ENCODE data around the gene TRPM2. TPM values are rescaled to one million over a fixed set of nuclear protein-coding genes. Genes with fewer than 3 reads are reported as not detected.

Gene TRPM2
- total and polyA plus RNA-seq, 10 of the 15 experiments (the other 5 are each of a cell fraction or from before 2014, with no cell fraction given): 0.03 to 9.1 (median 2.6) TPM

- TF ChIP-seq, protein P1, sequence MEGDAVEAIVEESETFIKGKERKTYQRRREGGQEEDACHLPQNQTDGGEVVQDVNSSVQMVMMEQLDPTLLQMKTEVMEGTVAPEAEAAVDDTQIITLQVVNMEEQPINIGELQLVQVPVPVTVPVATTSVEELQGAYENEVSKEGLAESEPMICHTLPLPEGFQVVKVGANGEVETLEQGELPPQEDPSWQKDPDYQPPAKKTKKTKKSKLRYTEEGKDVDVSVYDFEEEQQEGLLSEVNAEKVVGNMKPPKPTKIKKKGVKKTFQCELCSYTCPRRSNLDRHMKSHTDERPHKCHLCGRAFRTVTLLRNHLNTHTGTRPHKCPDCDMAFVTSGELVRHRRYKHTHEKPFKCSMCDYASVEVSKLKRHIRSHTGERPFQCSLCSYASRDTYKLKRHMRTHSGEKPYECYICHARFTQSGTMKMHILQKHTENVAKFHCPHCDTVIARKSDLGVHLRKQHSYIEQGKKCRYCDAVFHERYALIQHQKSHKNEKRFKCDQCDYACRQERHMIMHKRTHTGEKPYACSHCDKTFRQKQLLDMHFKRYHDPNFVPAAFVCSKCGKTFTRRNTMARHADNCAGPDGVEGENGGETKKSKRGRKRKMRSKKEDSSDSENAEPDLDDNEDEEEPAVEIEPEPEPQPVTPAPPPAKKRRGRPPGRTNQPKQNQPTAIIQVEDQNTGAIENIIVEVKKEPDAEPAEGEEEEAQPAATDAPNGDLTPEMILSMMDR (IDR thresholded peaks at IDR 0.05 in 2 of 3, conservative IDR thresholded peaks at IDR 0.05 in 1 of 3; ENCODE audit: control insufficient read depth in 2 of 3, extremely low read depth in 1 of 3, insufficient read depth in 1 of 3, low read depth in 3 of 3, low read length in 3 of 3): no peak
- no peak for TF ChIP-seq JUNB (IDR thresholded peaks at IDR 0.05)
- no peak for TF ChIP-seq CHD1 (IDR thresholded peaks at IDR 0.05; ENCODE audit: low read depth, low read length)
- TF ChIP-seq IKZF1 (conservative IDR thresholded peaks at IDR 0.05): no peak
These were observed 52.8 kb downstream of the TRPM2 start (continued) for GRCh38 chr21:44405948-44406872.

- ChIA-PET RAD21 (ENCODE audit: unreplicated experiment) (no interaction called here), CTCF (no interaction called here), POLR2A (interaction anchor here (0.6 kb wide), 1 partner anchor 46 kb away, joined by 3 read pairs; no protein-coding TSS in a partner anchor), SMC1A (ENCODE audit: uncharacterized antibody, unreplicated experiment) (no interaction called here)
- intact Hi-C loops (cut with micrococcal nuclease; ENCODE audit: unreplicated experiment): no loop called here
- Histone ChIP-seq H3K36me3 (ENCODE audit: control insufficient read depth in 2 of 2, insufficient read depth in 2 of 2, low read length in 1 of 2) (no peaks in the 10 kb centered on the region), H3K27me3 (replicated peaks in 1 of 2; ENCODE audit: control insufficient read depth in 2 of 2, insufficient read depth in 2 of 2, low read length in 1 of 2) (no peaks in the 10 kb centered on the region), H3K79me2 (ENCODE audit: control insufficient read depth, insufficient read depth, low read length) (no peaks in the 10 kb centered on the region), H2AFZ (ENCODE audit: control insufficient read depth, low read depth, low read length) (no peak overlapping the region), H3K4me3 (no peak overlapping the region), H3K9ac (ENCODE audit: control insufficient read depth, insufficient read depth, low read length) (no peak overlapping the region), H3K9me3 (replicated peaks; ENCODE audit: control insufficient read depth, insufficient read depth, low read length) (no peaks in the 10 kb centered on the region; the same call in 2 of the 3 replicates), H3K4me2 (ENCODE audit: control insufficient read depth, insufficient read depth) (no peak overlapping the region), H3K27ac (ENCODE audit: control insufficient read depth, insufficient read depth) (no peak overlapping the region), H4K20me1 (ENCODE audit: control insufficient read depth, insufficient read depth) (no peaks in the 10 kb centered on the region), H3K4me1 (ENCODE audit: control insufficient read depth, insufficient read depth, low read length) (no peaks in the 10 kb centered on the region)
- 83% methylated on average over 8 of the region's 8 CpGs for WGBS (ENCODE audit: insufficient coverage, insufficient replicate concordance, low lambda C conversion rate, missing lambda C conversion rate)
- FAIRE-seq (no peak), ATAC-seq (no peak), DNase-seq (ENCODE audit: low read depth, low spot score) (no peak)
- no peak for TF ChIP-seq POLR2AphosphoS2 (IDR thresholded peaks at IDR 0.05; ENCODE audit: low read depth, low read length)
- TF ChIP-seq ETV6 (conservative IDR thresholded peaks at IDR 0.05 in 1 of 2, IDR thresholded peaks at IDR 0.05 in 1 of 2; ENCODE audit: borderline replicate concordance in 1 of 2, low read depth in 1 of 2): no peak
- no peak for TF ChIP-seq TBL1XR1 (IDR thresholded peaks at IDR 0.05; ENCODE audit: low read depth, low read length)
- TF ChIP-seq WRNIP1 (IDR thresholded peaks at IDR 0.05; ENCODE audit: borderline replicate concordance, low read depth, low read length): no peak
- no peak for TF ChIP-seq REST (IDR thresholded peaks at IDR 0.05; ENCODE audit: low read depth, low read length)
- TF ChIP-seq HCFC1 (IDR thresholded peaks at IDR 0.05; ENCODE audit: low read length): no peak
- in situ Hi-C loops (cut with MboI): no loop called here
- no TSS peak for BruUV-seq (replicated peaks)
These were observed 53.5 kb downstream of the TRPM2 start for GRCh38 chr21:44406953-44407352.
